DOHH2 (cell line): Measurements from ENCODE around the gene VKORC1.

ENCODE experiments used
- EZH2phosphoT487 ChIP-seq: fragments of 200-600 bp; sonication (generic); IDR thresholded peaks from 2 replicates; pipeline ENCODE4 v1.6.1; 2017; ENCODE audit warnings: borderline replicate concordance, mild to moderate bottlenecking, antibody characterized with exemption, low read length, moderate library complexity, mixed read lengths
- TF ChIP-seq, protein P1 (sequence below): fragments of 200-600 bp; sonication (generic); IDR thresholded peaks from one replicate; pipeline ENCODE4 v1.5.1; 2014; ENCODE audit warnings: antibody characterized with exemption, mild to moderate bottlenecking, low read depth, low read length; ENCODE audit not compliant: poor library complexity, severe bottlenecking

DNA sequence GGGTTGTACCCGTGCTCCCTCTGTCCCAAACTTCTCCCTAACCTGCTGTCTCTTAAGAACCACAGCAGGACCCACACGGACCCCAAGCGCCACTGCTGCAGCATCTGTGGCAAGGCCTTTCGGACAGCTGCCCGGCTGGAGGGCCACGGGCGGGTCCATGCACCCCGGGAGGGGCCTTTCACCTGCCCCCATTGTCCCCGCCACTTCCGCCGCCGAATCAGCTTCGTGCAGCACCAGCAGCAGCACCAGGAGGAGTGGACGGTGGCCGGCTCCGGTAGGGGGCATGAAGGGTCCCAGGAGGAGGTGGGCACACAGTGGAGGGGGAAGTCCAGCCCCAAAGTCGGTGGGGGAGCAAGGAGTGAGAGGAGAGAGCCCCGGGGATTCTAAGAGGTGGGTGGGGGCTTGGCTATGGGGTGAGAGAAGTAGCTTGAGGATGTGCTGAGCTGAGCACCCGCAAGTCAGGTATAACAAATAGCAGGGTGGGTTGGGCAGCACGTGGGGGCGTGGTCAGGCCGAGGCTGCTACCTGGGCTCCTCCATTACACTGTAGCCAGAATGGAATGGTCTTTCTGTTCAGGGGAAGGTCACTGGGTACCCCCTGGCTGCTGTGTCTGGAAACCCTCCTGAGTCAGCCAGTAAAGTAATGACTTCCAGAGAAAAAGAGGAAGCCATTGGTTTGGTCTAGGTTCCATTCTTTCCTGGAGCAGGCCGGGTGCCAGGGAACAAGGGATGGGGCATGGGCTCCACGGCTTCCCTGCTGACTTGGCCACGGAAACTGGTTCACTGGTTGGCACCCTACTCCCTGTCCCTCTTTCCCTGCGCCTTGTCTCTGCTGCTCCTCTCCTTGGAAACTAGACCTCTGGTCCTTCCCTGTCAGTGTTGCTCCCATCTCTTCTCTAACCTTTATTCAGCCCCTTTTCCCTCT is 12.9 kb downstream of the VKORC1 start:
- TF ChIP-seq, protein P1, sequence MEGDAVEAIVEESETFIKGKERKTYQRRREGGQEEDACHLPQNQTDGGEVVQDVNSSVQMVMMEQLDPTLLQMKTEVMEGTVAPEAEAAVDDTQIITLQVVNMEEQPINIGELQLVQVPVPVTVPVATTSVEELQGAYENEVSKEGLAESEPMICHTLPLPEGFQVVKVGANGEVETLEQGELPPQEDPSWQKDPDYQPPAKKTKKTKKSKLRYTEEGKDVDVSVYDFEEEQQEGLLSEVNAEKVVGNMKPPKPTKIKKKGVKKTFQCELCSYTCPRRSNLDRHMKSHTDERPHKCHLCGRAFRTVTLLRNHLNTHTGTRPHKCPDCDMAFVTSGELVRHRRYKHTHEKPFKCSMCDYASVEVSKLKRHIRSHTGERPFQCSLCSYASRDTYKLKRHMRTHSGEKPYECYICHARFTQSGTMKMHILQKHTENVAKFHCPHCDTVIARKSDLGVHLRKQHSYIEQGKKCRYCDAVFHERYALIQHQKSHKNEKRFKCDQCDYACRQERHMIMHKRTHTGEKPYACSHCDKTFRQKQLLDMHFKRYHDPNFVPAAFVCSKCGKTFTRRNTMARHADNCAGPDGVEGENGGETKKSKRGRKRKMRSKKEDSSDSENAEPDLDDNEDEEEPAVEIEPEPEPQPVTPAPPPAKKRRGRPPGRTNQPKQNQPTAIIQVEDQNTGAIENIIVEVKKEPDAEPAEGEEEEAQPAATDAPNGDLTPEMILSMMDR, result no peak
- TF ChIP-seq EZH2phosphoT487, result no peak
